Mesenteric fat pad (tissue), 1 donor: ENCODE results near the gene LRSAM1. TPM values are rescaled to one million over a fixed set of nuclear protein-coding genes. Genes with fewer than 3 reads are reported as not detected.

Source experiments
- DNase-seq: peaks from one replicate; pipeline ENCODE4 v3.0.0-alpha.2; 2020; ENCODE audit warnings: low spot score
- total RNA-seq: library from RNA; stranded (reverse); fragmentation: NEBNext Ultra II Directional; extraction: Animal tissue kit (Norgen Biotek cat#: 25700); gene quantifications from one replicate; pipeline ENCODE4 v1.2.1, GENCODE V29; 2021
- donor health status: DM: yes; HTN: yes; CAD: no.

LRSAM1 gene
- total RNA-seq, 1 donor from 2014 or later: 12.2 TPM

DNA sequence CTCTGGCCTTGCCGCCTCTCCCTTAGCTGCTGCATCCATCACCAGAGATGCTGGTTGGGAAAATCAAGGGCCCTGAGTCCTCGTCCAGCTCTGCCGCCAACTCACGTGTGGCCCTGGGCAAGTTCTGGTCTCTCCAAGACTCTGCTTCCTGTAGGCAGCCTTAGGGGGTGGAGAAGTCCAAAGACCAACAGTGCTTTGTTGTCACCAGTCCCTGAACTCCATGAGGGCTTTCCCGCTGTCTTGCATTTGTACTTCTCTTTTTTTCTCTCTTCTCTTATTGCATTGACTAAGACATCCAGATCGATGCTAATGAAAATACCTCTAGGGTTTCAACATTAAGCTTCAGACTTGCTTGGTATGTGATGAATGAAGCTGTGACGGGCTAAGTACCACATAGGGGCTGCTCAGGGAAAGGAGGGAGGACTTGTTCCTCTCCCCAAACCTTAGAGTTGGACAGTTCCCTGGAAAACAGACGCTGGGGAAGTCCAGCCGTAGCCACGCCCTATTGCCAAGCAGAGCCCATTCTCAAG lies 97.1 kb downstream of the LRSAM1 start:
- DNase-seq: no peak

DNA sequence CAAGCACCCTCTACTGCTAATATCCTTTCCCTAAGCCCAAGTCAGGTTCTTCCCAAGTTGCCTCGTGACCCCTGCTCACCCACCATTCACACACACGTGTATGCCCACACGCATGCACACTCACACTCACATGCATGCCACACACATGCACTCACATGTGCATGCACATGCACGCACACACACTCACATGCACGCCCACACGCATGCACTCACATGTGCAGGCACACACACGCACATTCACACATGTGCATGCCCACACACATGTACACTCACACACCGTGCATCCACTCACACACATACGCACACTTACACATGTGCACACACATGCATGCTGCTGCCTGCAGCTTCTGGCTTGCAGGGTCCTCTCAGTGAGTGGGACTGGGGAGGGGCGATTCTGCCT lies 97.9 kb downstream of the LRSAM1 start:
- no peak for DNase-seq

GRCh38 chr9:127549751-127550150 lies 98.4 kb downstream of the LRSAM1 start:
- DNase-seq: no peak

GRCh38 chr9:127550282-127550681 lies 99.0 kb downstream of the LRSAM1 start:
- no peak for DNase-seq

DNA sequence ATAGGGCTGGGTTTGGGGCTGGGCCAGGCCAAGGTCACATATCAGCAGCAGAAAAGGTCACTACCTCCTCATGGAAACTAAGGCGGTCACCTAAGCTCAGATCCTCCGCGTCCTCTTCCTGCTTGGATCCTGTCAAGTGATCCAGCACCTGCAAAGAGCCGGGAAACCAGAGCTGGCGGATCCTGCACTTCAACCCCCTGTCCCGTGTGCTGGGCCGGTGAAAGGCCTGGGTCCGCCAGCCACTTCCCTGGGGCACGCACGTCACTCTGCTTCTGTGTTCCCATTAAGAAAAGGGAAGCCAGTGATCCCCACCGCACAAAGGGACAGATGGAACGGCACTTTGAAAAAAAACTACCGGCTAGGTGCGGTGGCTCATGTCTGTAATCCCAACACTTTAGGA lies 99.4 kb downstream of the LRSAM1 start:
- DNase-seq: no peak

Other genes with a start within 250 kb of the LRSAM1 start
- gene GARNL3, start 186.7 kb upstream of the LRSAM1 start, total RNA-seq: 5.6 TPM
- gene SLC2A8, start 54.3 kb upstream of the LRSAM1 start, total RNA-seq: 15.1 TPM
- 6.1 TPM for gene ZNF79, start 27.1 kb upstream of the LRSAM1 start, total RNA-seq
- 1,060 TPM for gene RPL12, start 104 bp upstream of the LRSAM1 start, total RNA-seq
- 77.0 TPM for gene STXBP1, start 160.8 kb downstream of the LRSAM1 start, total RNA-seq